GM18870 (cell line): ENCODE data around the gene PCOLCE2.

Experiments
- ATAC-seq: cut with Tn5 transposase; IDR thresholded peaks from one replicate; pipeline ENCODE4 v1.9.1; 2021; ENCODE audit warnings: moderate library complexity; ENCODE audit not compliant: unreplicated experiment

The PCOLCE2 gene

DNA sequence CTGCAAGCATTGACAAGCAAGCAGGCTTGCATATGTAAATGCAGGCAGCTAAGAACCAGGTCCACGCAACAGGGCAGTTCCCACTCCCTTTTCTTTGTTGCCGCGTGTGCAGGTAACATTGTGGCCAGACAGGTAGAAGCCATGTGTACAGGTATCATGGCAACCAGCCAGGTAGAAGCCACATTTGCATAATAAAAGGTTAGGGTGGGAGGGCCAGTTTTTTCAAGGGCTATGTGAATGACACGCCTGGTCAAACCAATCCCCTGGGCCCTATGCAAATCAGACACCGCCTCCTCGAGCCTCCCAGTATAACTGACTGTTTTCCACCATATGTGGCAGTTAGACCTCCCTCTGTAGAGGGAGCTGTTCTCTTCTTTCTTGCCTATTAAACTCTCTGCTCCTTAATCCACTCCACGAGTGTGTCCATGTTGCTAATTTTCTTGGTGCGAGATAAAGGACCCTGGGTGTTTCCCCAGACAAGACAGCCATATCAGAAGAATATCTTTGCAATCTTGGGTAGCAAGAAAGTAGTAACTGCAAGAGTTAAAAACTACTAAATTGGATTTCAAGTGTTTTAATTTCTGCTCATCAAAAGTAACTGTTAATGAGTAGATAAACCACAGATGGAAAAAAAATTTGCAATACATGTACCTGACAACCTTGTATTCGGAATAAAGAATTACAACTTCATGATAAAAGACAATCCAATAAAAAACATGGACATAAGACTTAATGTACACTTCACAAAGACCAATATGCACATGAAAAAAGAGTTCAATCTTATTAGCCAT is 21.8 kb downstream of the PCOLCE2 start:
- no peak for ATAC-seq

DNA sequence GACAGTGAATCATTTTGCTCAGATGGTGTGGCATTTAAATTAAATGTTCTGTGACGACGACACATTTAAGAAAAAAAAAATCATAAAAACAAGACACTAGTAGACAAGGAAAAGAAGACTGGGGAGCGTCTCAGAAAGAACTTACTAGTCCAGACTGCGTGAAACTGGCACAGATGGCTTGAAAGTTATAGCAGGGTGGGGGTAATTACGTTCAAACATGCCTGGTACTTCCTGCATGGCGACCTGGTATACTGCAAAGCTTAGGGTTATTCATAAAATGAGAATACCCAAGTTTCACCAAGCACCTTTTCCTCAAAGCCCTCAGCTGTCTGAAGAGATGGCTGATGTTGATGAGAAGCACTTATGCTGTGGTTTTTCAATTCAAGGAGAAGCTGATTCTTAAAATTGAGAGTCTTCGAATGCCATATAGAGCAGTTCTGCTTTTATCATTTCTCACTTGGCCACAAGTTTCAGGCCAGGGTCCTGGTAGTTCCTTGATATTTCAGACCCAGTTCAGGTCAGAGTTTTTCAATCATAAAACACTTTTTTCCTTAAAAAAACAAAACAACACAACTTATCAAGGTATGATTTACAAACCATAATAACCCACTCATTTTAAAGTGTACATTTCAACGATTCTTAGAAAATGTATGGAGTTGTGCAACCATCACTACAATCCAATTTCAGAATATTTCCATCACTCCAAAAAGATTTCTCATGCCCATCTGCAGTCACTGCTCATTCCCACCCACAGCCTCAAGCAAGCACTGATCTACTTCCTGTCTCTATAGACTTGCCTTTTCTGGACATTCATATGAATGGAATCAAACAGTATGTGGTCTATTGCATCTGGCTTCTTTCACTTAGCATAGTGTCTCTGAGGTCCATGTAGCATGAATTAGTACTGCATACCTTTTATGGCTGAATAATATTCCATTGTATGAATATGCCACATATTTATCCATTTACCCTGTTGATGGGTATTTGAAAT is 24.7 kb downstream of the PCOLCE2 start:
- no peak for ATAC-seq

DNA sequence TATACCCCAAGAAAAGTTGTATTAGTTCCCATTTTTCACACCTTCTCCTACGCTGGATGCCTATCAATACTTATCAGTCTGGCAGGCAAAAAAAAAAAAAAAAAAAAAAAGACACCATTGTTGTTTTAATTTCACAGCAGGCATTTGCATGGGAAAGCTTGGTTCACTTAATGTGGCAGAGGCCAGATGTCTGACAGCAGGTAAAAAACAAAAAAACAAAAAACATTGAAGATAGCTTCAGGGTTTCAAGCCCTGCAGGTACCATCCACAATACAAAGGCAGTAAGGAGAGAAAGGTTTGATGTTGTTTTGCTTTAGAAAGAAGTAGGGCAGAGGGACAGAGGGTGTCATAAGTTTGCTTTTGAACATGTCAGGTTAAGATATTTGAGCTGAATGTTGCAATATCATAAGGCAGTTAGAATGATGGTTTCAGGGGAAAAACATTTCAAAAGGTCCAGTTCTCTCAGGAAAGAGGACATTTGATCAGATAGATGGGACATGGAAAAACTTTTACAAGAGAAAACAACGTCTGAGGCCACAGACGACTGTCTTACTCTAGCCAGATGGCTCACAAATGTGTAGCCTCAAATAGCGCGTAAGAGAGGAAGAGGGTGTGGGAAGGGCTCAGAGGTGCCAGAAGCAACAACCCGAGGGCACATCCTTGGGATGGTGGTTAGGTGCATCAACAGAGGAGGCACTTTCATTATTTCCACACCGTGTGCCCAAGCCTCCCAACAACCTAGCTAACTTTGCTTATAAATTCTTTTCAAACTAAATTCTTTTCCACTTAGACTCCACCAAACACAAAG is 25.7 kb downstream of the PCOLCE2 start:
- no peak for ATAC-seq

DNA sequence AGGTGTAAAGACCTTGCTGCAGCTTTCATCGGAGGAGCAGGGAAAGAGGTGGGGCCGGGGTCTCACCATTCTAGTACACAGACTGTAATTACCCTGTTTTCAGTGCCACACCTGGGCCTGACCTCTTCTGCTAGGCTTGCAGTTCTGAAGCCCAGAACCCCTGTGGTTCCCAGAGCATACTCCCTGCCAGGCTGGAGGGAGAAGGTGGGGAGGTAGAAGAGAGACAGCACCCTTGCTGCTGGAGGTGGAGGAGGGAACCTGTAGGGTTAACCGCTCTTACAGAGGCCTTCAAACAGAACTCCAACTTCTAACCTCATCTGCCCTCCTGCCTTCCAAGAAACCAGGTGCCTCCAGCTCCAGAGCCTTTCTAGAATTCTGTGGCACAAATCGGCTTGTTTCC is 27.0 kb downstream of the PCOLCE2 start:
- no peak for ATAC-seq

DNA sequence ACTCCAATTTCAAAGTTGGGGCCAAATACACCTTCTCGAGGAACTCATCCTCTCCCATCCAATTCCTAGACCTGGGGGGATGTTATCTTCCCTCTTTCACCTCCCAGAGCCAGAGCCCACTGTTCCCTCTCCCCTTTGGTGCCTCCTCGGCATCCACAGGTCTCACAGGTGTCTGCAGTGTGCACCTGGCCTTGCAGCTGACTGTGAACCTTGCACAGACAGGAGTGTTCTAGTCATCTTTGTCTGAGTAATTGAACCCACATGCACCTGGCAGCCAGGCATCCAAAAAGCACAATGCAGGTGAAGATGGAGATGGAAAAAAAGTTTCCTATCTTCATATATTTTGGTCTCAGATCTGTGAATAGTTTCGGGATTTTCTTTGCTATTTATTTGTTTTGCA is 30.8 kb downstream of the PCOLCE2 start:
- no peak for ATAC-seq

DNA sequence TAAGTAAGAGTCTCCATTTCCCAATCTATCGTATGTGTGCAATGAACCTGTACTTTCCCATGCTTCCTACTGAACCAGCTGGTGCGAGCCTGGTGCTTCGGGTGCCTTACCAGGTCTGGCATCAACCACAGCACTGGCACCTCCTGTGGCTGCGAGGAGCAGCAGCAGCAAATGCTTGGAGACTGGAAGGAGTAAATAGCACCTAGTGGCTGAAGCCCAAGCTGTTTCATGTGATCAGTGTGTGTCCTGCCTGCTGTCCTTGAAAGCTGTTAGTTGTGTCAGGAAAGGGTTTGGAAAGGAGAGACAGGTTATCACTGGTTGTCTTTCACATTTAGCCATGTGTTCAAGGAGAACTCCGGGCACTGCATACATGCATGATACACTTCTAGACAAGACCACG is 31.8 kb downstream of the PCOLCE2 start:
- ATAC-seq, result no peak

DNA sequence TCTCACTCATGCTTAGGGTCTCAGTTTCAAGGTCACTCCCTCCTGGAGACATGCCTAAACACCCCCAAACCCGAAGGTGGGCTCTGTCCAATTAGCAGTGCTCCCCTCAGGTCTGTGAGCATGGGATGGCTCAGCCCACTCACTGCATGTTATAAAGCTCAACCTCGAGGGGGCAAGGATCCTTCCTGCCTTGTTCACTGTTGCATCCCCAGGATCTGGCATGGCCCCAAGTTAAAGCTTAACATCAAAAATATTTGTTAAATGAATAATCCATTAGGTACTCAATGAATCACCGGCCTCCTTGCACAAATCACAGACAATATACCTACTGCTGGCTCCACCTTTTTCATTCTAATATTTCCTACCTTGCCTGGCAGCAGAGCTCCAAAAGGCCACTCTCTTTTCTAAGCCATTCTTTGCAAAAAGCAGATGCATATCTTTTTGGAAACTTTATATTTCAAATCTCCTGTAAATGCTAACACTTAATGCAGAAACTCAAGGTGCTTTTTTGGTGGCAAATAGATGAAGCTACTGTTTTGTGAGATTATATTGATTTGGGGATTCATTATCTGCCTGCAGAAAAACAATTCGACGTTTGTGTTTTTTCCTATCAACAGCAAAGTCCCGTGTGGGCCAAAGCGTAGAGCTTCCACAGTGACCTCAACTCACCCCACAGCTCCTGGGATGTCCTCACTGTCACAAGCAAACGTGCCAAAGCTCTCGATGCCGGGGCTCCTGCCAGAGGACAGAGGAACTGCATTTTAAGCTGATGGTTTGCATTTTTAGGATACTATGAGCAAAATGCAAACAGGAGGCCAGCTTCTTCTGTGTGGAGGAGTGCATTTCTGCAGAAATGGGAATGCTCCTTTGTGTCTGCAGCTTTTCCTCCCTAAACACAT is 35.4 kb downstream of the PCOLCE2 start:
- no peak for ATAC-seq

DNA sequence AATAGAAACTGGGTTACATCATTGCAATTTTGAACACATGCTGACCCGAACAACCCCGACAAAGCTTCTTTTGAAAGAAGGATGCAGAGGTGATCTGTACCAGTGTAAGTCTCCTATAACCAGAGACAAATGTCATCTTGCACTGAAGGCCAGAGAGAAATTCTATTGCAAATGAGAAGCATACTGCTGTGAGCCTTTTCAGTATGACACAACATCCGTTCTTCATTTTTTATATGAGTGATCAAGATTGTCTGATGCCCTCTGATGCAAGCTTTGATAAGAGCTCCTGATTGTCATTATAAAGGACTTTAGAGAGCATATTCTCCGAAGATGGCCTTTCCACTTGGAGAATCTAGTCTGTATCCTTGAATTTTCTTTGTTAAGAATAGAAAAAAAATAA is 36.9 kb downstream of the PCOLCE2 start:
- ATAC-seq, result no peak

DNA sequence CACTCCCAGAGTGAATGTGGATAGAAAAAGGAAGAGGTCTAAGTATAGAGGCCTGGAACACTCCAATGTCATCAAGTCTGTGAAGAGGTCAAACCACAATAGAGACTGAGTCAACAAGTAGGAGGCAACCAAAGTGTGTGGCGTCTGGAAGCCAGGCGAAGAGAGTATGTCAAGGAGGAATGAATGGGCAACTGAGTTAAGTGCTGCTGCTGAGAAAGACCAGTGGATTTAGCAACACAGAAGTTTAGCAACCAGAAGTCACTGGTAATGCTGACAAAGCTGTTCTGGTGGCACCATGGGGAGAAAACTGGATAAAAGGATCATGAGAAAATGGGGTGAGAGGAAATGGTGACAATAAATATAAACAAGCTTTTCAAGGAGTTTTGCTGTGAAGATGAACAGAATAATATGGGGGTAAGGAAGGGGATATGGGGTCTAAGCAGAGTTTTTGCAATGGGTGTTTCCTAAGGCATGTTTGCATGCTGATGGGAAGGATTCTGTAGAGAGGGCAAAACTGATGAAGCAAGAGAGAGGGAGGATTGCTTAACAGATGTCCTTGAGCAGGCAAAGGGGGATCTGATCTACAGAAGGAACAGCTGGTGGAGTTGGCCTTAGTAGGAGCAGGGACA is 38.4 kb downstream of the PCOLCE2 start:
- ATAC-seq, result no peak

DNA sequence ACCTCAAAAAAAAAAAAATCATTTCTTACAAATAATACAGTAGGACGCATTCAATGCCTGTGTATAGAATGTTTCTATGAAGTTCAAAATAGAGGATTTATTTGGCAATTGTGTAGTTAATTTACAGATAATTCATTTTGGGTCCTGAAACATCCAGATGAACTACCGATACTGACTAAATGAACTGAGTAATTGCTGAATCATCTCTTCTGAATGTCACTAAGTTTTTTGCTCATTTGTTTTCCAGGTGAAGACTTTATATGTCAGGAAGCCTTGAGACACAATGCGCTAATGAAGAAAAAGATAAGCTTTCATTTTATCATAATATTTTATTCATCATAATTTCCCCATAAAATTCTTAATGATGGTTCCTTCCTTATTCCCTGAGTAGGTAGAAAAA is 39.7 kb downstream of the PCOLCE2 start:
- ATAC-seq, result no peak

DNA sequence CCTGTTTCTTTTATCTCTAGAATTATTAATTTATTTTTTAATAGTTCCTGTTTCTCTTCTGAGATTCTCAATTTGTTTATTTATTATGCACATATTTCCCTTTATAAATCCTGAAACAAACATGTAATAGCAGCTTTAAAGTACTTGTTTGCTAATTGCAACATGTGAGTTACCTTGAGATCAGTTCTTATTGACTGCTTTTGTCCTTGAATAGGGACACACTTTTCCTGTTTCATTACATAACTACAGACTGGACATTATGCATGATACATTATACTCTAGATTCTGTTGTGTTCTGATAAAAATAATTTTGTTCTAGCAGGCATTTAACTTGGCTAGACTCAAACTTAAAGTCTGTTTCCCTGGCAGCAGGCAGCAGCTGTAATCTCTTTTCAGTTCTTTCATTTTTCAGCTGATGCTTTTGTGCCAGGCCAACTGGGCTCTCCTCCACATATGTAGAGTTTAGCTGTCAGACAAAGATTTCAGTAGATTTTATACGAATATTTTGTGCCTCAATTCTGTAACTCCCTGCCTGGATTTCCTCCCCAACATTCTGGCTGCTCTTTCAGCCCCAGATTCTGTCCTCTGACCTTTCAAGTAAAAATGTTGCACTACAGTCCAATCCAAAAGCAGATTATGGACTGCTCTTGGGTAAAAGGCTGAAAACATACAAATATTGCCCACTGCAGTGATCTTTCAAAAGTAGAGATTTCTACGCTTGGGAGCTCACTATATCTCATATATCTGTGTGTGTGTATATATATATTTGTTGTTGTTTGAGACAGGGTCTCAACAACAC is 41.9 kb downstream of the PCOLCE2 start:
- ATAC-seq, result no peak

DNA sequence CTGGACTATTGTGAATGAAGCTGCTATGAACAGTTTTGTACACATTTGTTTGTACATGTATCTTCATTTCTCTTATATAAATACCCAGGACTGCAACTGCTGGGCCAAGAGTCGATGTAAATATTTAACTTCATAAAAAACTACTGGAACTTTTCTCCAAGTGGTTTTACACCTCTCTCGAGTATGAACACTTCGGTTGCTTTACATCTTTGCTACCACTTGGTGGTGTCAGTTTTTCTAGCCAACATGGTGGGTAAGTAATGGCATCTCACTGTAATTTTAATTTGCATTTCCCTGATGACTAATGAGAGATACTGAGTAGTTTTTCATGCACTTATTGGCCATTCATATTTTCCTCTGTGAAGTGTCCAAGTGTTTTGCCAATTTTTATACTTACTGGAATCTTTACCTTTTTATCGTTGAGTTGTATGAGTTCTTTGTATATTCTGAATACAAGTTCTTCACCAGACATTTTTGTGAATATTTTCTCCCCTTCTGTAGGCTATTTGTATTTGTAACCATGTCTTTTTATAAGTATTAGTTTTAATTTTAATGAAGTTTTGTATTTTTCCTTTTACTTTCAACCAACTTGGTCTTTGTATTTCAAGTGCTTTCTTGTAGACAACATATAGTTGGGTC is 44.4 kb downstream of the PCOLCE2 start:
- no peak for ATAC-seq

DNA sequence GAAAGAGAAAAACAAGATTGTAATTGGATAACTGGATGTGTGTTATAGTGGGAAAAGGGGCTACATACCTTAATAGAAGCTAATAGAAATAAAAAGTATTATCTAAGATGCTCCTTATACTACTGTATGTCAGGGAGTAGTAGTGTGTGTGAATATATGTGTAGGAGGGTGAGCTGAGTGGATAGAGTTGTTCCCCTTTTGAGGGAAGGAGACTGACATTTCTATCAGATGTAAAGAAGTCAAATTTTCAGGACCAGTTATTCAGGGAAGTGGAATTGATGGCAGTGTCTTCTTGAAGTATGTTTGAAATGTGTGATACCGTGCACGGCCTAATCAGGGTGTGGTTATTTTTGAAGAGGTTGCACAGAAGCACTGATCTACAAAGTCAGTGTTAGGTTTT is 49.1 kb downstream of the PCOLCE2 start:
- no peak for ATAC-seq

DNA sequence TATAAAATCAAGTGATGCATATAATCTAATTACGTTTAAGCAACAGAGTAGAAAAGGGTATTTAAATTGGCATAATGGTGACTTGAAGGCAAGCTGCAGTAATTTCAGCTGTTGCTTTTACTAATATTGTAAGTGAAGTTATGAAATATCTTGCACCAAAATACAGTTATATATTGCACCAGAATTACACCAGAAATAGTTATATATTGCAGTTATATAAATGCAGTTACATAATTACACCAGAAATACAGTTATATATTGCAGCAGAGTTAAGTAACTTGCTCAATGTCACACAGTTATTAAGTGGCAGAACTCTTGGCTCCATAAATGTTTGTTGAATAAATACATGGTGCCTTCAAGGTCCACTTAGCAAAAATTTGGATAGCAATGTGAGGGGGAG is 51.4 kb downstream of the PCOLCE2 start:
- no peak for ATAC-seq

DNA sequence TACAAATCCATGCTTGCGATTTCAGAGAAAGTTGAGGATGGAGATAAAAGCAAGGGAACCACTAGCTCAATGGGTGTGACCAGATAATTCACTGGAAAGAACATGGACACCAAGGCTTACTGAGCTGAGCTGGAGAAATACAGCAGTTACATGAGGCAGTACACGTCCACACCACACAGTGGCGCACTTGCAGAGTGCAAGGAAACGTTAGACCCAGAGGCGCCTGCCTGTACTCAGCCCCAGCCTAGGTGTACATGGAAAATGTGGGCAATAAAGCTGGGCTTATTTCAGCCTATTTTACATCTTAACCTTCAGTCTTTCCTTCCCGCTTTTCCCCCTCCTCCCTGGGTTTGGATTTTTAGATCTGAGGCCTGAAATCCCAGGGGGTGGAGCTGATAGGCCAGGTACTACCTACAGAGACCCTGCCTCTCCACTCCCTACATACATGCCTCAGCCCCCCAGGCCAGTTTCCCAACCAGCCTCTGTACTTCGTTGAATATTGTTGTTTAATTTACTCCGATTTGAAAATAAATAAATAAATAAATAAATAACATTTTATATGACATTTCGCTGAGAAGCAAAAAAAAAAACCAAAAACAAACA is 60.1 kb downstream of the PCOLCE2 start:
- peak; percentile 93 for ATAC-seq

DNA sequence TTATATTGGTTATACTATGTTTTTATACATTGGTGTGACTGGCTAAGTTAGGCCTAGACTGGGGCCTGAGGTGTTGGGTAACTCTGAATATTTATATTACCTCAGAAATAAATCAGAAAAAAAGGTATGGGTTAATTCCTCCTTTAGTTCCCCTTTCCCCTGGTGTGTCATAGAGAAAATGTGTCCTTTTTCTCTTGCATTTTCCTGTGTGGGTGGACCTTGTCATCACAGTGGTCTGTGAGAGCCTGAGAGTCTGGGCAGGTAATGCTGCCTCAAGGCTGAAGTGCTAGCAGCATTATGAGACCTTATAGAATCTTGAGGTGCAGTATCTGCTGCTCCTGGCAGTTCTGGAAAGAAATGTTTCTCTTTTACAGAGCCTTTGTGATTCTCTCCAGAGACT is 69.7 kb downstream of the PCOLCE2 start:
- ATAC-seq, result no peak

DNA sequence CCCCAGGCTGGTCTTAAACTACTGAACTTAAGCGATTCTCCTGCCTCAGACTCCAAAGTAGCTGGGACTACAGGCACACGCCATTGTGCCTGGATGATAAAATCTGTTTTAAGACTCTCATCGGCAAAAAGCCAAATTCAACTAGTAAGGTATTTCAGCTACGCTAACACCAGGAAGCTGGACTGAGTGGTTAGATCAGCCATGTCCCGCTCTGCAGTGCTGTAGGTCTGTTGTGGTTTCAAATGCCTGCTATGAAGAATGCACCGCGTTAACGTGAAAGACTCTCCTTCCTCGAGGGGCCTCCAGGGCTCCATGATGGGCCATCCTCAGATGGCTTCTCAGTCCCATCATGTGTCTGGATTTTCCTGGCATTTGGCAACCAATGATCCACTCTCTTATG is 70.2 kb downstream of the PCOLCE2 start:
- ATAC-seq, result no peak

DNA sequence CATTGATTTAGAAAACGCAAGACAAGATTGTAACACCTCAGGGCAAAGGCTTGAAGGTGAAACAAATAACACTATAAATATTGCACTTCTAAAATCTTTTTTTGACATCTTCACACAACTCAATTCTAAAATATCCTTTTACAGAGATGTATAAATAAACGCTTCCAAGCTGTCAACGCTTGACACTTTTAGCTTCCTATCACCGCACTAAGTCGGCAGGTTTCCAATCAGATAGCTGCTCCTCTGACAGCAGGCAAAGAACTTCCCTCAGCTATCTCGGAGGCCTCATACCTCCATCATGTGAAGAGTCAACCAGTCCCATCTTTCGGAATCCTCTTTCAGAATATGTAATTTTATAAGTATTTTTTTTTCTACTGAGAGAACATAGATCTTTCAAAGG is 71.0 kb downstream of the PCOLCE2 start:
- no peak for ATAC-seq
